ENCODE results near the gene ELAC2. TPM values are rescaled to one million over a fixed set of nuclear protein-coding genes. Genes with fewer than 3 reads are reported as not detected.

ELAC2 gene
- total and polyA plus RNA-seq, 10 of the 15 experiments (the other 5 are each of a cell fraction or from before 2014, with no cell fraction given), result 5.1 to 146 (median 79.4) TPM

DNA sequence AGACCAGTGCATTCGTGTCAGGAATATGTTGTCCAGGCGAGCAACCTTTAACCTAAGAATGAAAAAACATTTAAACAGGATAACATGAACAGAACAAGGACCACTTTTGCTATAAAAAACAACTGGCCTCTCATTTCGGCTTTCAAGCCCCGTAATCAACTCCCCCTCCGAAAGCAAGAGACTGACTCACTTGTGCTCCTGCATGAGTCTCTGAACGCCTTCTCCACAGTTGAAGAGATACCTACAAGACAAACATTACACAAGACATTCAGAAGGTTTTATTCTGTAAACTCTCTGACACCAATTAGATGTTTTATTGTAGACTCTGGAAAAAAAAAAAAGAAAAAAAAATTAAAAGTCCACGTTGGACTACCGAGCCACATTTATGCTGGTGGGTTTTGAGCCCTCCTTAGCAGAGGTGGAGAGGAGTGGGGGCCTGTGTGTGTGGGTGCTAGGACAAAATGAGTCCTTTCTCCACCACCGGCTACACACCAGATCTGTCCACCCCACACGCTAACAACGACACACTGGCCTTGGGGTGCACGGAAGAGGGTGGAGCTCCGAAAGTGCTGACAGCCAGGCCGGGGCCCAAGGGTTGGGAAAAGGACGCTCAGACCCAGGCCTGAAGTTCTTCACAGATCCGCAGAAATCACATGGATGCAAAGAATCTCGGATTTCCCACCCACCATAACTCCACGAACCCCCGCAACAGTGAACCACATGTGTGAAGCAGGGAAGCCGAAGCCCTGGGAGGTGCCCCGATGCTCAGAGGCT, 759 bp downstream of the ELAC2 start (continued):
- TF ChIP-seq, protein P1, sequence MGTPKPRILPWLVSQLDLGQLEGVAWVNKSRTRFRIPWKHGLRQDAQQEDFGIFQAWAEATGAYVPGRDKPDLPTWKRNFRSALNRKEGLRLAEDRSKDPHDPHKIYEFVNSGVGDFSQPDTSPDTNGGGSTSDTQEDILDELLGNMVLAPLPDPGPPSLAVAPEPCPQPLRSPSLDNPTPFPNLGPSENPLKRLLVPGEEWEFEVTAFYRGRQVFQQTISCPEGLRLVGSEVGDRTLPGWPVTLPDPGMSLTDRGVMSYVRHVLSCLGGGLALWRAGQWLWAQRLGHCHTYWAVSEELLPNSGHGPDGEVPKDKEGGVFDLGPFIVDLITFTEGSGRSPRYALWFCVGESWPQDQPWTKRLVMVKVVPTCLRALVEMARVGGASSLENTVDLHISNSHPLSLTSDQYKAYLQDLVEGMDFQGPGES (IDR thresholded peaks at IDR 0.05), result no peak
- TF ChIP-seq CBX3 (IDR thresholded peaks at IDR 0.05; ENCODE audit: borderline replicate concordance, low read depth), result no peak

- no peak overlapping the region for H2AFZ ChIP-seq (ENCODE audit: control insufficient read depth, low read depth, low read length)
- no TSS peak for BruUV-seq (replicated peaks)
- in situ Hi-C loops (cut with MboI), result loop anchor here (5.0 to 10.0 kb wide), 3 partner anchors 590 to 1020 kb away; partner anchors contain the start of gene ZNF18
- no peak overlapping the region for H3K9ac ChIP-seq (ENCODE audit: control insufficient read depth, insufficient read depth, low read length)
- WGBS (ENCODE audit: insufficient coverage, insufficient replicate concordance, low lambda C conversion rate, missing lambda C conversion rate), result 97% methylated on average over 7 of the region's 7 CpGs
- RAD21 ChIA-PET (ENCODE audit: unreplicated experiment), result no interaction called here
- DNase-seq (ENCODE audit: low read depth, low spot score), result no peak
- H4K20me1 ChIP-seq (ENCODE audit: control insufficient read depth, insufficient read depth), result no peaks in the 10 kb centered on the region
- no peak for FAIRE-seq
- SMC1A ChIA-PET (ENCODE audit: uncharacterized antibody, unreplicated experiment), result interaction anchor here (1.5 kb wide), 1 partner anchor 23 kb away, joined by 3 read pairs; no protein-coding TSS in a partner anchor
- no peak overlapping the region for H3K27ac ChIP-seq (ENCODE audit: control insufficient read depth, insufficient read depth)
- H3K4me1 ChIP-seq (ENCODE audit: control insufficient read depth, insufficient read depth, low read length), result no peaks in the 10 kb centered on the region
- no peaks in the 10 kb centered on the region for H3K9me3 ChIP-seq (replicated peaks; ENCODE audit: control insufficient read depth, insufficient read depth, low read length)
- no peak overlapping the region for H3K4me3 ChIP-seq
- ATAC-seq, result no peak
- H3K27me3 ChIP-seq (replicated peaks in 1 of 2; ENCODE audit: control insufficient read depth in 2 of 2, insufficient read depth in 2 of 2, low read length in 1 of 2), result no peaks in the 10 kb centered on the region
- POLR2A ChIA-PET, result interaction anchor here (1.3 kb wide), 1 partner anchor 23 kb away, joined by 3 read pairs; no protein-coding TSS in a partner anchor
- CTCF ChIA-PET, result interaction anchor here (1.4 to 1.7 kb wide), 2 partner anchors 12 to 15 kb away, joined by 5 to 8 read pairs; no protein-coding TSS in a partner anchor
- H3K36me3 ChIP-seq (ENCODE audit: control insufficient read depth in 2 of 2, insufficient read depth in 2 of 2, low read length in 1 of 2), result peaks cover 7 to 29% of the 10 kb centered on the region in 2 experiments
- intact Hi-C loops (cut with micrococcal nuclease; ENCODE audit: unreplicated experiment), result loop anchor here (5.0 to 10.0 kb wide), 2 partner anchors 580 to 992 kb away; partner anchors contain the start of gene MAP2K4
- no peak overlapping the region for H3K4me2 ChIP-seq (ENCODE audit: control insufficient read depth, insufficient read depth)
- peaks cover 13% of the 10 kb centered on the region for H3K79me2 ChIP-seq (ENCODE audit: control insufficient read depth, insufficient read depth, low read length)
- TF ChIP-seq NFYB (IDR thresholded peaks at IDR 0.05; ENCODE audit: insufficient read depth, low read depth, low read length), result no peak
- TF ChIP-seq SMAD1 (IDR thresholded peaks at IDR 0.05; ENCODE audit: low read depth, partially characterized antibody), result no peak
- TF ChIP-seq ZNF592 (IDR thresholded peaks at IDR 0.05), result no peak
- no peak for TF ChIP-seq BCLAF1 (IDR thresholded peaks at IDR 0.05)
- TF ChIP-seq SRF (IDR thresholded peaks at IDR 0.05; ENCODE audit: low read depth in 2 of 2, low read length in 2 of 2), result no peak
These were observed 3.0 kb downstream of the ELAC2 start for GRCh38 chr17:13014801-13015200.

Data from GM12878 (cell line).